HG03280 (cell line): ENCODE measurements around the gene TTF2.
A peak's percentile ranks its signal among the peaks of the same experiment; 100 is the strongest.
"Not testable (repeated sequence)": the region's sequence is repeated elsewhere in the genome, so short reads cannot be mapped to it uniquely, and the experiment has no call there.

ENCODE experiments used
- ATAC-seq: cut with Tn5 transposase; IDR thresholded peaks from one replicate; pipeline ENCODE4 v1.9.1; 2021; ENCODE audit warnings: mild to moderate bottlenecking, moderate library complexity; ENCODE audit not compliant: unreplicated experiment

The TTF2 gene

GRCh38 chr1:117092594-117092993 lies 32.5 kb downstream of the TTF2 start:
- no peak for ATAC-seq

DNA sequence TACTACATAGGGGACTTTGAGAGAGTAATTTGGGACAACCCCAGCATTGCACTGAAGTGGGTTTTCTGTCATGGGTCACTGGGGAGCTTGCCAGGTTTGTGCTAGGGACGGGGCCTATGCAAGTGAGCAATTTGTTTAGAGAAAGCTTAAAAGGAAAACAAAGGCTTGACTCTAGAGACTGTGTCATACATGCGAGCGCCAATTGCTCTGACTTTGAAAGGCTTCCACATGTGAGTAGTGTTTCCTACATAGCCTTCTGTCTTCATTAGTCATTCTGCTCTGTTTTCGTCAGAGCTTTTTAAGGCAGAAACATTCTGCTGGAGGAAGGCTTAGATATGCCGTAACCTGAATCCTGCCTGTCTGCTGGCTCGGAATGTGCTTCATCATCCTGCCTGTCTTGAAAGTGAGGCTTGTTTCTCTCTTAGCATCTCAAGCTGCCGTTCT lies 33.0 kb downstream of the TTF2 start:
- no peak for ATAC-seq

- peak; percentile 76 for ATAC-seq
Observed at GRCh38 chr1:117093870-117094621, 33.9 kb downstream of the TTF2 start.

DNA sequence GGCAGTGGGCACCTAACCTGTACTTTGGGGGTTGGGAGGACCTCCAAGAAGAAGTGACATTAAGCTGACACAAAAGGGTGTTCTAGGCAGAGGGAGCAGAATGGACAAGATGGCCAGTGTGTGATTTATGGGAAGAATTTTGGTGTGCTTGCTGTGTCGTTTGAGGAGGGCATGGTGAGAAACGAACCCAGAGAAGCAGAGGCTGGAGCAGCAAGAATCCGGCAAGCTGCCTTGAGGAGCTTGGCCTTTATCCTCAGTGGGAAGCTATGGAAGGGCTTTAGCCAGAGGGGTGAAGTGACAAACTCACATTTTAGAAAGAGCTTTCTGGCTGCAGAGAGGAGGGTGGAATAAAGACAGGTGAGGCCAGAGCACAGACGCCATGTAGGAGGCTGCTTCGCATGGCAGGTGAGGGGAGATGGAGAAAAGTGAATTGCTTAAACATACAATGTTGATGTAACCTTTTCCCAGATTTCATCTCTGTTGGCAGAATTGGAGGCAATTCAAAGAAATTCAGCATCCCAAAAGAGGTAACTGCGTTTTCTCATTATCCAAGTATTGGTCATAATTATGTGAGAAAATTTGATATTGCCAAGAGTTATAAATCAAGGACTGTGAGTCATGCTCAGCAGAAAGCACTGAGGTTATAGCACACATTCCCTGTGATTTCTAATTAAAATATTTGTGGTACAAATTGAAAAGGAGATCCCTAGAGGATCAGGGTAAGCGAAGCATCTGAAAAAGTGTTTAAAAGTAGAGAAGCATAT lies 34.9 kb downstream of the TTF2 start:
- no peak for ATAC-seq

GRCh38 chr1:117096951-117097408 lies 36.9 kb downstream of the TTF2 start:
- no peak for ATAC-seq

- ATAC-seq: no peak
Observed at GRCh38 chr1:117097443-117097842, 37.3 kb downstream of the TTF2 start.

GRCh38 chr1:117098287-117098890 lies 38.3 kb downstream of the TTF2 start:
- ATAC-seq: no peak

GRCh38 chr1:117101334-117101733 lies 41.2 kb downstream of the TTF2 start:
- no peak for ATAC-seq

DNA sequence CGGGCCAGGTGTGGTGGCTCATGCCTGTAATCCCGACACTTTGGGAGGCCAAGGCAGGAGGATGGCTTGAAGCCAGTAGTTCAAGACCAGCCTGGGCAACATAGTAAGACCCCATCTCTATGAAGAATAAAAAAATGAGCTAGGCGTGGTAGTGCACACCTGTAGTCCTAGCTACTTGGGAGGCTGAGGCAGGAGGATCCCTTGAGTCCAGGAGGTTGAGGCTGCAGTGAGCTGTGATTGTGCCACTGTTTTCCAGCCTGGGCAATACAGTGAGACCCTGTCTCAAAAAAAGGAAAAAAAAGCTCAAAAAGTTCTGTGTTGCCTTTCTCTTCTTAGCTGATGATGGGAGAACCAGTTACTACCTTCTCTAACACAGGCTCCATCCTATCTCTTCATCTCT lies 41.7 kb downstream of the TTF2 start:
- ATAC-seq: not testable (repeated sequence)

GRCh38 chr1:117104986-117105385 lies 44.9 kb downstream of the TTF2 start:
- ATAC-seq: no peak

- ATAC-seq: no peak
Observed at GRCh38 chr1:117105722-117106121, 45.6 kb downstream of the TTF2 start.

DNA sequence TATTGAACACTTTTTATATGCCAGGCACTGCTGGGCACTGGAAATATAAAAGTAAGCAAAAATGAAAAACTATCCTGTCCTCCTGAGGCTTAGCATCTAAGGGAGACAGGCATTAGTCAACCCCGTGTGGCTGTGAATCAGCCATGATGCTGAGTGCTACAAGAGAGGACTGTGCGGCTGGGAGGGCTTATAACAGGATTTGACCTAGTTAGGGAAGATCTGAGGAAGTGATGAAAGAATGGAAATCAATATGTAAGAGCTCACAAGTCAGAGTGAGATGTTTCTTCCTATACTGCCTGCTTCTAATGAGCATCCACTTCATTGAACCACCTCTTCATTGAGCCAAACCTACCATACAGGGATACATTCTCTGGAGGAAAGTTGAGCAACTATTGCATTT lies 46.4 kb downstream of the TTF2 start:
- no peak for ATAC-seq

DNA sequence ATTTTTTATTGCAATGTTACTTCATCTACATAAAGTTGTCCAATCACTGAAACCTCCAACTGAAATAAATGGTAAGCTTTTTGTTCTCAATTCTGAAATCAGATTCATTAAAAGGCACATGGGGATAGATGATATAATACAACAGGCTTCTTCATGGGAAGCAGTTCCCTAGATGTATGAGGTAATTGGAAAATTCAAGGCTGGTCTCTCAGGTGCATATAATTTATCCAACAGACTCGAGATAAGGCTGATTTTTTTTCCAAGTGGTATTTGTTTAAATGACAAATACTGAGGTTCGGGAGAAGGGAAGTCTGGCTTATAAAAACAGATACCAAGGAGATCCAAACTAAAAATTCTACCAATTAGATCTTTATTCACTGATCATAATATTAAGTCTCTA lies 47.2 kb downstream of the TTF2 start:
- ATAC-seq: no peak

GRCh38 chr1:117110774-117111173 lies 50.6 kb downstream of the TTF2 start:
- no peak for ATAC-seq

DNA sequence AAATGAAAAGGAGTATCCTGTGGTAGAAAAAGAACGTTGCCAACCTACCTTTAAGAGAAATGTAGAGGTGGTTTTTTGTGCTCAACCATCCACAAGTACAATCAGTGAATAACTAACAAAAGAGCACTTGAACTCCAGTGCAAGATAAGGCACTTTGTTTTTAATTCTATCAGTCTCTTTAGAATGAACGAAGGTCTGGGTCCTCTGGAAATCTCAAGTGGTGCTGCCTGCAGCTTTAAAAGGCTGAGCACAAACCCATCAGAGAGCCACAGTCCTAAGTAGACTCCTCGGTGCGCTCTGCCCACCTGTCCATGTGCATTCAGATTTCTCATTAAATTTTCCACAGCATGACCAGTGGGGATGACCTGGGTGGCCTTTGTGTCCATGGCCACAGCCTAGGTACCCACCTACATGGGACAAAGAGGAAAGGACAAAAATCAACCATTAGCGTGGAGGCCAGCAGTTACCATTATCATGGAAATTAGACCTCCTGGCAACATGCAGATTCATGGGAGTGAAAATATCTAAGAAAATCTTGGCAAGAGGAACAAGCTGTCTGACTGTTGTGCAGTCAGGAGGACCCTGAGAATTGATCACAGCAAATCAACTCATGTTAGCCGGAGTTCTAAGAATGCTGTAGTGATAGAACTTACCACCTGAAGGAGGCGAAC lies 52.1 kb downstream of the TTF2 start:
- no peak for ATAC-seq

DNA sequence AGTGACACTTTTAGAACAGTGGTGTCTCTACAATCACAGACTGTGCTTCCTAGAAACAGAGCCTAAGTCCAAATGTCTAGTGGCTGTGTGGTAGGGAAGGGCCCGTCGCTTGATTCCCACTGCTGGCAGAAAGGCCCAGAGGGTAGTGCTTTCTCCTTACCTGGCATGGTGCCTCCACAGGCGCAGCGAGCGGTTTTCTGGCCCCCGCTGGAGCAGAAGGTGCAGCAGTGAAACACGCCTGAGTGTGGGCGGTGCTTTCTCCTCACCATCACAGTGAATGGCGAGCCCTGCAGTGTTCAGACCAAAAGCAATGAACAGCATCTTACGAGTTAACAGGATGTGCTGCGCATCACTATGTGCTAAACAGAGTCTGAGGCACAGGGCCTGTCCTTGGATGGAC lies 53.1 kb downstream of the TTF2 start:
- ATAC-seq: no peak

- no peak for ATAC-seq
Observed at GRCh38 chr1:117114877-117115276, 54.8 kb downstream of the TTF2 start.

- no peak for ATAC-seq
Observed at GRCh38 chr1:117116090-117116783, 56.1 kb downstream of the TTF2 start.

- ATAC-seq: no peak
Observed at GRCh38 chr1:117116784-117117130, 56.6 kb downstream of the TTF2 start.

DNA sequence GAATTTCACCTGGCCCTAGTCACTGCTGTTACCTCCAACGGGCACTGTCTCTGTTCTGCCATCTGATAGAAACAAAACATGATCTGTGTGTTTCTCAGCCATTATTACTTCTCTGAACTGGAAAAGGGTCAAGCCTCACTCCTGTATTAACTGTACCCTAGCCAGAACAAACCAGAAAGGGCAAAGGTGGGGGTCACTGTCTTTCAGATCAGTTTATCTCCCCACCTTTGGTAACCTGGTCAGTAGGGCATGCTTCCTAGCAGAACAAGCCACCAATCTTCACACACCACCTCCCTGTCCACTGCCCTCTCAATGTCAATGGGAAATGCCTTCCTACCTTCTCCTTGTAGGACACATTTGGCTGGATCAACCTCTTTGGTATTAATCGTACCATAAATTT lies 57.6 kb downstream of the TTF2 start:
- ATAC-seq: no peak

GRCh38 chr1:117118137-117118536 lies 58.0 kb downstream of the TTF2 start:
- ATAC-seq: no peak
